ENCODE data around the gene NUP205. TPM values are rescaled to one million over a fixed set of nuclear protein-coding genes. Genes with fewer than 3 reads are reported as not detected.

Gene NUP205
- total RNA-seq, 4 donors from 2014 or later, result 36.9 to 53.1 (median 41.3) TPM

DNA sequence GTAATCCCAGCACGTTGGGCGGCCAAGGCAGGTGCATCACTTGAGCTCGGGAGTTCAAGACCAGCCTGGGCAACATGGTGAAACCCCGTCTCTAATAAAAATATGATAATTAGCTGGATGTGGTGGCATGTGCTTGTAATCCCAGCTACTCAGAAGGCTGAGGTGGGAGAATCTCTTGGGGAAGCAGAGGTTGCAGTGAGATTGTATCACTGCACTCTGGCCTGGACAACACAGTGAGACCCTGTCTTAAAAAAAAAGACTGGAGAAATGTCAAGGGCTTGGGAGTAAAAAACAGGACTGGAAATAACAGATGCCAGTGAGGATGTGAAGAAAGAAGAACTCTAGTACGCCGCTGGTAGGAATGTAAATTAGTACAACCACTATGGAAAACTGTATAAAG is 16.7 kb upstream of the NUP205 start:
- no peak overlapping the region for H3K27ac ChIP-seq
- no peaks in the 10 kb centered on the region for H3K9me3 ChIP-seq
- H3K4me3 ChIP-seq, result no peak overlapping the region
- no peaks in the 10 kb centered on the region for H3K27me3 ChIP-seq
- no peak for TF ChIP-seq POLR2AphosphoS5 (IDR thresholded peaks at IDR 0.05)
- TF ChIP-seq, protein P1, sequence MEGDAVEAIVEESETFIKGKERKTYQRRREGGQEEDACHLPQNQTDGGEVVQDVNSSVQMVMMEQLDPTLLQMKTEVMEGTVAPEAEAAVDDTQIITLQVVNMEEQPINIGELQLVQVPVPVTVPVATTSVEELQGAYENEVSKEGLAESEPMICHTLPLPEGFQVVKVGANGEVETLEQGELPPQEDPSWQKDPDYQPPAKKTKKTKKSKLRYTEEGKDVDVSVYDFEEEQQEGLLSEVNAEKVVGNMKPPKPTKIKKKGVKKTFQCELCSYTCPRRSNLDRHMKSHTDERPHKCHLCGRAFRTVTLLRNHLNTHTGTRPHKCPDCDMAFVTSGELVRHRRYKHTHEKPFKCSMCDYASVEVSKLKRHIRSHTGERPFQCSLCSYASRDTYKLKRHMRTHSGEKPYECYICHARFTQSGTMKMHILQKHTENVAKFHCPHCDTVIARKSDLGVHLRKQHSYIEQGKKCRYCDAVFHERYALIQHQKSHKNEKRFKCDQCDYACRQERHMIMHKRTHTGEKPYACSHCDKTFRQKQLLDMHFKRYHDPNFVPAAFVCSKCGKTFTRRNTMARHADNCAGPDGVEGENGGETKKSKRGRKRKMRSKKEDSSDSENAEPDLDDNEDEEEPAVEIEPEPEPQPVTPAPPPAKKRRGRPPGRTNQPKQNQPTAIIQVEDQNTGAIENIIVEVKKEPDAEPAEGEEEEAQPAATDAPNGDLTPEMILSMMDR (IDR thresholded peaks at IDR 0.05), result no peak
- 89% methylated on average over 6 of the region's 6 CpGs for WGBS
- H3K4me1 ChIP-seq, result no peaks in the 10 kb centered on the region
- H3K36me3 ChIP-seq, result no peaks in the 10 kb centered on the region
- no peak for DNase-seq (ENCODE audit: low spot score in 2 of 2)

DNA sequence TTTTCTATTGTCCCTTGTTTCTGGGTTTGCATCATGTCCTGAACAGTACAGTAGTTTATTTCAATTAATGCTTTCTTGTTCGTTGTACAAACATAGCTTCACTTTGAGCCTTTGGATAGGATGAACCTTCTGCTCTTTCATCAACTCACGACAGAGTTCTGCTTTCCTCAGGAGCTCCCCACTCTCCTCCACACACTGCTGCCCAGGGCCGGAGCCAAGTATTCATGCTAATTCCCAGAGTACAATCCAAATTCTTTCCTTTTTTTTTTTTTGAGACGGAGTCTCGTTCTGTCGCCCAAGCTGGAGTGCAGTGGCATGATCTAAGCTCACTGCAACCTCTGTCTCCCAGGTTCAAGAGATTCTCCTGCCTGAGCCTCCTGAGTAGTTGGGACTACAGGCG is 7.5 kb upstream of the NUP205 start:
- TF ChIP-seq EP300 (IDR thresholded peaks at IDR 0.05) (no peak), POLR2AphosphoS5 (IDR thresholded peaks at IDR 0.05) (no peak), POLR2A (IDR thresholded peaks at IDR 0.05) (no peak)
- TF ChIP-seq, protein P1 (IDR thresholded peaks at IDR 0.05), result no peak
- Histone ChIP-seq H3K36me3 (no peaks in the 10 kb centered on the region), H3K27me3 (no peaks in the 10 kb centered on the region), H3K27ac (no peak overlapping the region), H3K9me3 (no peaks in the 10 kb centered on the region), H3K4me1 (no peaks in the 10 kb centered on the region), H3K4me3 (no peak overlapping the region)
- 70% methylated on average over 7 of the region's 7 CpGs for WGBS
- DNase-seq (ENCODE audit: low spot score in 2 of 2), result no peak

- H3K4me3 ChIP-seq, result no peak overlapping the region
- TF ChIP-seq, protein P1 (IDR thresholded peaks at IDR 0.05), result no peak
- TF ChIP-seq POLR2AphosphoS5 (IDR thresholded peaks at IDR 0.05), result no peak
- TF ChIP-seq POLR2A (IDR thresholded peaks at IDR 0.05), result no peak
- 86% methylated on average over 3 of the region's 3 CpGs for WGBS
- no peaks in the 10 kb centered on the region for H3K36me3 ChIP-seq
- H3K27me3 ChIP-seq, result no peaks in the 10 kb centered on the region
- DNase-seq (ENCODE audit: low spot score in 2 of 2), result no peak
- no peak overlapping the region for H3K27ac ChIP-seq
- H3K4me1 ChIP-seq, result no peaks in the 10 kb centered on the region
- H3K9me3 ChIP-seq, result no peaks in the 10 kb centered on the region
Observed at GRCh38 chr7:135552148-135552547, 5.6 kb upstream of the NUP205 start.

DNA sequence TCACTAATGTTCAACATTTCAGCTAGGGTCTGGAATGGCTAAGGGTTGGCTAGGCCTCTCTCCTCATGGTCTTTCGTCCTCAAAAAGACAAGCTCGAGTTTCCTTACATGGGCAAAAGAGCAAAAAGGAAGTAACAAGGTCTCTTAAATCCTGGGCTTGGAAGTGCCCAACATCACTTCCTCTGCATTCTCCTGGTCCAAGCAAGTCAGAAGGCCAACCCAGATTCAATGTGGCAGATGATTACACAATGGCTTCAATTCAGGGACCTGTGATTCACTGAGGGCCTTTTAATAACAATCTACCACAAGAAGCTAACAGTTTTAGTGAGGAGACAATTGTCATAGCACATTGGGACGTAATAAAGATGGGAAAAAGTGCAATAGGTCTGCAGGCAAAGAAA is 4.4 kb upstream of the NUP205 start:
- 81% methylated on average over 3 of the region's 3 CpGs for WGBS
- H3K4me3 ChIP-seq, result no peak overlapping the region

GRCh38 chr7:135558337-135558767 is 635 bp downstream of the NUP205 start:
- peak overlapping the region; percentile 73 for H3K4me3 ChIP-seq
- no peaks in the 10 kb centered on the region for H3K36me3 ChIP-seq
- peaks cover 23% of the 10 kb centered on the region for H3K4me1 ChIP-seq
- H3K9me3 ChIP-seq, result no peaks in the 10 kb centered on the region
- H3K27ac ChIP-seq, result peak overlapping the region; percentile 95
- WGBS, result under 1% methylated on average over 16 of the region's 16 CpGs
- TF ChIP-seq POLR2A (IDR thresholded peaks at IDR 0.05) (no peak), EP300 (IDR thresholded peaks at IDR 0.05) (no peak), POLR2AphosphoS5 (IDR thresholded peaks at IDR 0.05) (no peak)
- TF ChIP-seq, protein P1 (IDR thresholded peaks at IDR 0.05), result peak in 1 of 2 donors; percentile 54
- DNase-seq (ENCODE audit: low spot score in 2 of 2), result peak in 1 of 2 donors; percentile 68
- H3K27me3 ChIP-seq, result no peaks in the 10 kb centered on the region

More for the DNA sequence above, 4.4 kb upstream of the NUP205 start:
- no peaks in the 10 kb centered on the region for H3K9me3 ChIP-seq
- H3K27me3 ChIP-seq, result no peaks in the 10 kb centered on the region
- H3K36me3 ChIP-seq, result no peaks in the 10 kb centered on the region
- TF ChIP-seq POLR2AphosphoS5 (IDR thresholded peaks at IDR 0.05) (no peak), POLR2A (IDR thresholded peaks at IDR 0.05) (no peak)
- TF ChIP-seq, protein P1 (IDR thresholded peaks at IDR 0.05), result no peak
- H3K27ac ChIP-seq, result no peak overlapping the region
- H3K4me1 ChIP-seq, result no peaks in the 10 kb centered on the region
- no peak for DNase-seq (ENCODE audit: low spot score in 2 of 2)

Measured in suprapubic skin (tissue), 4 donors.